Measurements from ENCODE around the gene CAGE1. TPM values are rescaled to one million over a fixed set of nuclear protein-coding genes. Genes with fewer than 3 reads are reported as not detected.

The CAGE1 gene
- total and polyA plus RNA-seq, 4 experiments from 2014 or later = 0.05 to 0.33 (median 0.17) TPM; not detected in 1

DNA sequence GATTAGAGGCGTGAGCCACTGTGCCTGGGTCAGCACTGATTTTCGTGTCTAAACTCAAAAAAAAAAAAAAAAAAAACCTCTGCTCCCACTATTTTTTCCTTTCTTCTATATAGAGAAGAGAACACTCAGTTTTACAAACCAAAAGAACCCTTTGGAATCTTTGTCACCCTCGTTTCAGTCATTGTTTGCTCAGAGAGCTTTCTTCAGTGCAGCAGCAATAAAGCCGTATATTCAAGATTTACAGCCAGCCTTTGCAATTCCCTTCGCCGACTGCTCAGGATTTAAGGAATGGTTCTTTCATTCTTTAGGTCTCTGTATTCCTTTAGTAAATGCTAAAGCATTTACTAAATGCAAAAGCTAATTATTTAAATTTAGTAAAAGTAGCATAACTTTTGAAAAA, 20.2 kb upstream of the CAGE1 start:
- CTCF ChIA-PET (ENCODE audit: partially characterized antibody) = no interaction called here
- Mint-ChIP-seq H3K27me3 (no peaks in the 10 kb centered on the region), H3K4me3 (no peak overlapping the region), H3K4me1 (no peaks in the 10 kb centered on the region), H3K9me3 (no peaks in the 10 kb centered on the region), H3K27ac (no peak overlapping the region), H3K36me3 (peaks cover 65 to 70% of the 10 kb centered on the region in 2 donors)
- POLR2A ChIA-PET (ENCODE audit: partially characterized antibody) = no interaction called here
- no peaks in the 10 kb centered on the region for H3K9me3 ChIP-seq (ENCODE audit: control insufficient read depth in 1 of 2, low read length in 2 of 2)
- H3K27me3 ChIP-seq (ENCODE audit: insufficient read depth, low read length) = no peaks in the 10 kb centered on the region
- no peak overlapping the region for H3K4me3 ChIP-seq (ENCODE audit: low read length in 2 of 2)
- peaks cover 68% of the 10 kb centered on the region for H3K36me3 ChIP-seq (ENCODE audit: insufficient read depth, low read length)
- DNase-seq = no peak
- no peak overlapping the region for H3K27ac ChIP-seq (ENCODE audit: low read depth, low read length)
- intact Hi-C loops (cut with micrococcal nuclease) = no loop called here
- no peaks in the 10 kb centered on the region for H3K4me1 ChIP-seq (ENCODE audit: insufficient read depth, low read length)

DNA sequence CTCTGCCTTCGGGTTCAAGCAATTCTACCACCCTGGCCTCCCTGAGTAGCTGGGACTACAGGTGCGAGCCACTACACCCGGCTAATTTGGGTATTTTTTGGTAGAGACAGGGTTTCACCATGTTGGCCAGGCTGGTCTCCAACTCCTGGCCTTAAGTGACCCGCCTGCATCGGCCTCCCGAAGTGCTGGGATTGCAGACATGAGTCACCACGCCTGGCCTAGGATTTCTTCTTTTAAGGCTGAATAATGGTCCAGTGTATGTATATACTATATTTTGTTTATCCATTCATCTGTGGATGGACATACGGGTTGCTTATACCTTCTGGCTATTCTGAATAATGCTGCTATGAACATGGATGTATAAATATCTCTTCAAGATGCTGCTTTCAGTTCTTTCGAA, 17.2 kb upstream of the CAGE1 start:
- Mint-ChIP-seq H3K4me3 (no peak overlapping the region), H3K9me3 (no peaks in the 10 kb centered on the region), H3K36me3 (peaks cover 74 to 78% of the 10 kb centered on the region in 2 donors), H3K27ac (peak overlapping the region in 1 of 7 donors; percentile 41), H3K4me1 (no peaks in the 10 kb centered on the region), H3K27me3 (no peaks in the 10 kb centered on the region)
- Histone ChIP-seq H3K36me3 (ENCODE audit: insufficient read depth, low read length) (peaks cover 71% of the 10 kb centered on the region), H3K9me3 (ENCODE audit: control insufficient read depth in 1 of 2, low read length in 2 of 2) (no peaks in the 10 kb centered on the region), H3K27me3 (ENCODE audit: insufficient read depth, low read length) (no peaks in the 10 kb centered on the region), H3K4me1 (ENCODE audit: insufficient read depth, low read length) (no peaks in the 10 kb centered on the region), H3K27ac (ENCODE audit: low read depth, low read length) (no peak overlapping the region), H3K4me3 (ENCODE audit: low read length in 2 of 2) (no peak overlapping the region)
- DNase-seq = no peak
- ChIA-PET POLR2A (ENCODE audit: partially characterized antibody) (no interaction called here), CTCF (ENCODE audit: partially characterized antibody) (no interaction called here)
- intact Hi-C loops (cut with micrococcal nuclease) = no loop called here

DNA sequence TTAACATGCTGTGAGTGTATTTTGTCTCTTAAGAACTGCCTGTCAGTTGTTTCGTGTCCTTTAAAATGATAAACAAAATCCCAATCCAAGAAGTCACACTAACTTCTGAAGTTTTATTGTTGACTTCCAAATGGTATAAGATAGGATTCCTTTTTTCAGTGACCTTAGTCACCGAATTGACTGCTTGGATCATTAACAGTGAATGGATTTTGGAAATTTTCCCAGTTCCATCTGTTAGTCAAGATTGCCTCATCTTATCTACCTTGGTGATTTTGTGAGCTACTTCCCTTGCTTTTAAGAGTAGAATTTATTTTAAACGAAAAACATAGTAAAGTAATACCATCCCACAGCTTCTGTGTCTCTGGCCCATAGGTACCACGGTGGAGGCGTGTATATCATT, 15.0 kb upstream of the CAGE1 start:
- Mint-ChIP-seq H3K9me3 (no peaks in the 10 kb centered on the region), H3K36me3 (peaks cover 72 to 73% of the 10 kb centered on the region in 2 donors), H3K27me3 (no peaks in the 10 kb centered on the region), H3K27ac (no peak overlapping the region), H3K4me3 (no peak overlapping the region), H3K4me1 (peaks cover 0 to under 1% (median 0%) of the 10 kb centered on the region in 4 donors)
- H3K4me1 ChIP-seq (ENCODE audit: insufficient read depth, low read length) = no peaks in the 10 kb centered on the region
- H3K36me3 ChIP-seq (ENCODE audit: insufficient read depth, low read length) = peaks cover 66% of the 10 kb centered on the region
- ChIA-PET CTCF (ENCODE audit: partially characterized antibody) (interaction anchor here (1.0 kb wide), 1 partner anchor 125 kb away, joined by 3 read pairs; no protein-coding TSS in a partner anchor), POLR2A (ENCODE audit: partially characterized antibody) (no interaction called here)
- H3K27ac ChIP-seq (ENCODE audit: low read depth, low read length) = no peak overlapping the region
- no peaks in the 10 kb centered on the region for H3K9me3 ChIP-seq (ENCODE audit: control insufficient read depth in 1 of 2, low read length in 2 of 2)
- intact Hi-C loops (cut with micrococcal nuclease) = no loop called here
- no peak overlapping the region for H3K4me3 ChIP-seq (ENCODE audit: low read length in 2 of 2)
- DNase-seq = no peak
- no peaks in the 10 kb centered on the region for H3K27me3 ChIP-seq (ENCODE audit: insufficient read depth, low read length)

DNA sequence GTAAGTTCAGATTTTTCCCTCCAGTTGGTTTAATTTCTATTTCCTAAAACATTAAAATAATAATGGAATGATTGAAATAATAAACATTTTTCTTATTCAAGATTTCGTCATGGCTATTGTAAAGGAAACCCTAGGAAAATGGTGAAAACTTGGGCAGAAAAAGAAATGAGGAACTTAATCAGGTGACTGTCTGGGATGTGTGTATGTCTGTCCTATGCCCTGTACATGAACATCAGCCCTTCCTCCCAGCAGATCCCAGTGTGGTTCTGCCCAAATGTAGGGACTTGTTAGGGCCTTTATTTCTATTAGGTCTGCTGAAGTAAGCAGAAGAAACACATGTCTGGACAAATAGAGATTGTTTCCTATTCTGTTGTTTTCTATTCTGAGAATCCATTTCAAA, 13.2 kb upstream of the CAGE1 start:
- ChIA-PET CTCF (ENCODE audit: partially characterized antibody) (no interaction called here), POLR2A (ENCODE audit: partially characterized antibody) (no interaction called here)
- intact Hi-C loops (cut with micrococcal nuclease) = no loop called here
- Histone ChIP-seq H3K4me3 (ENCODE audit: low read length in 2 of 2) (no peak overlapping the region), H3K9me3 (ENCODE audit: control insufficient read depth in 1 of 2, low read length in 2 of 2) (no peaks in the 10 kb centered on the region), H3K27ac (ENCODE audit: low read depth, low read length) (no peak overlapping the region), H3K27me3 (ENCODE audit: insufficient read depth, low read length) (no peaks in the 10 kb centered on the region), H3K36me3 (ENCODE audit: insufficient read depth, low read length) (peaks cover 59% of the 10 kb centered on the region), H3K4me1 (ENCODE audit: insufficient read depth, low read length) (no peaks in the 10 kb centered on the region)
- Mint-ChIP-seq H3K4me1 (peaks cover 0 to 3% (median 0%) of the 10 kb centered on the region in 4 donors), H3K4me3 (no peak overlapping the region), H3K9me3 (no peaks in the 10 kb centered on the region), H3K36me3 (peaks cover 72 to 85% of the 10 kb centered on the region in 2 donors), H3K27ac (peak overlapping the region in 1 of 7 donors; percentile 35), H3K27me3 (no peaks in the 10 kb centered on the region)
- DNase-seq = no peak

DNA sequence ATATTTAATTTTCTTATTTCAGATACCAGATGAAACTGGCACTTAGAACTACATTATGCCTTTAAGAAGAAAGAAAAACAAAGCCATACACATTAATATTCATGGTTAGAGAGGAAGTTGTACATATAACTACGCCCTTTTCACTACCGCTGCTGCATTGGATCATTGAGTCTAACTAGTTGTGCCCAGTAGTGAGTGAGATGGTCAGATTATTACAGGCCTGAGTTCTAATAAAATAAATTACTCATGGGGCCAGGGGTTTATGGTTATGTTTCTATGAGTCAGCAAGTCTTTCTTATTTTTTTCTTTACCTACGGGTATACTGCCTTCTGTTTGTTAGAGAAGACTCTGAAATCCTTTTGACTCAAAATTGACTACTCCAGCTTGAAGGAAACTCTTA, 11.5 kb upstream of the CAGE1 start:
- no peaks in the 10 kb centered on the region for H3K9me3 Mint-ChIP-seq
- no peaks in the 10 kb centered on the region for H3K27me3 Mint-ChIP-seq
- Histone ChIP-seq H3K4me1 (ENCODE audit: insufficient read depth, low read length) (no peaks in the 10 kb centered on the region), H3K27me3 (ENCODE audit: insufficient read depth, low read length) (no peaks in the 10 kb centered on the region), H3K27ac (ENCODE audit: low read depth, low read length) (no peak overlapping the region), H3K36me3 (ENCODE audit: insufficient read depth, low read length) (peaks cover 46% of the 10 kb centered on the region), H3K4me3 (ENCODE audit: low read length in 2 of 2) (no peak overlapping the region), H3K9me3 (ENCODE audit: control insufficient read depth in 1 of 2, low read length in 2 of 2) (no peaks in the 10 kb centered on the region)
- peaks cover 58 to 81% of the 10 kb centered on the region in 2 donors for H3K36me3 Mint-ChIP-seq
- no peak overlapping the region for H3K4me3 Mint-ChIP-seq
- no peak for DNase-seq
- no peak overlapping the region for H3K27ac Mint-ChIP-seq
- intact Hi-C loops (cut with micrococcal nuclease) = no loop called here
- H3K4me1 Mint-ChIP-seq = peaks cover 0 to 3% (median 0%) of the 10 kb centered on the region in 4 donors
- CTCF ChIA-PET (ENCODE audit: partially characterized antibody) = no interaction called here
- POLR2A ChIA-PET (ENCODE audit: partially characterized antibody) = interaction anchor here (0.7 to 2.3 kb wide), 2 partner anchors 8 to 11 kb away, joined by 3 to 9 read pairs; partner anchors contain the start of genes CAGE1 and RIOK1

DNA sequence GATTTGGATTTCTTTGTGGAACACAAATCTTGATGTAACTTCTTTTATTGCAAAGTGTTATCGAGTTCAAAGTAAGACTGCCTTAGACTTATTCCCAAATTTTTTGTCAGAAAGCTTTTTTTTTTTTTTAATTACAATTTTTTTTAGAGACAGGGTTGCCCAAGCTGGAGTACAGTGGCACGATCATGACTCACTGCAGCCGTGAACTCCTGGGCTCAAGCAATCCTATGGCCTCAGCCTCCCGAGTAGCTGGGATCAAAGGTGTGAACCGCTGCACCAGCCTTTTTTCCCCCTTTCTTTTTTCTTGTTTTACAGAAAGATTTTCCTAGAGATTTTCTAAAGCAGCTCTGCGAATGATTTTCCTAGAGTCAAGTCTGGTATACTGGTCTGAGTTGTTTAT, 2.9 kb upstream of the CAGE1 start:
- Mint-ChIP-seq H3K4me3 (peak overlapping the region in 7 of 8 donors; percentile 12 to 47 (median 28)), H3K4me1 (peaks cover 32 to 51% (median 42%) of the 10 kb centered on the region in 4 donors), H3K9me3 (no peaks in the 10 kb centered on the region), H3K36me3 (peaks cover 20 to 45% of the 10 kb centered on the region in 2 donors), H3K27ac (peak overlapping the region in 5 of 7 donors; percentile 13 to 83 (median 72)), H3K27me3 (no peaks in the 10 kb centered on the region)
- no peak overlapping the region for H3K4me3 ChIP-seq (ENCODE audit: low read length in 2 of 2)
- H3K27ac ChIP-seq (ENCODE audit: low read depth, low read length) = no peak overlapping the region
- H3K9me3 ChIP-seq (ENCODE audit: control insufficient read depth in 1 of 2, low read length in 2 of 2) = no peaks in the 10 kb centered on the region
- peaks cover 30% of the 10 kb centered on the region for H3K4me1 ChIP-seq (ENCODE audit: insufficient read depth, low read length)
- POLR2A ChIA-PET (ENCODE audit: partially characterized antibody) = interaction anchor here (0.9 kb wide), 1 partner anchor 9 kb away, joined by 3 read pairs; no protein-coding TSS in a partner anchor
- CTCF ChIA-PET (ENCODE audit: partially characterized antibody) = interaction anchor here (4.2 kb wide), 1 partner anchor 116 kb away, joined by 27 read pairs; no protein-coding TSS in a partner anchor
- H3K36me3 ChIP-seq (ENCODE audit: insufficient read depth, low read length) = peaks cover 8% of the 10 kb centered on the region
- intact Hi-C loops (cut with micrococcal nuclease) = loop anchor here (10.0 kb wide), 1 partner anchor 1042 kb away; the partner anchor contains the start of gene SLC35B3
- no peaks in the 10 kb centered on the region for H3K27me3 ChIP-seq (ENCODE audit: insufficient read depth, low read length)
- DNase-seq = no peak

DNA sequence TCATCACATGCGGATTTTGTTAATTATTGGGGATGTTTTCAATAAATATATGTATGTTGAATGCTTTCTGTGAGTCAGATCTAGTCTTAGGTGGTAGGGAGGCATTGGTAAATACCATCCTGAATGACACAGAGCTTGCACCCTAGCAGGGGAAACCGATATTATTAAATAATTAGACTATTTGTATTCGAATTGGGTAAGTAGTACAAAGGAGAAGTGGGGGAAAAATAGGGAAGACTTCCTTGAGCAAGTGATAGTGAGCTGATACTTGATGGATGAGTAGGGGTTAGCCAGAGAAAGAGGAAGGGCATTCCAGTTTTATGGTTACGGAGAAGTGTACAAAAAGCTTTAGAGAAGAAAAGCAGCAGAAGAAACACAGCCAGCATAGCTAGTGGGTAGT, 1.6 kb upstream of the CAGE1 start:
- Histone ChIP-seq H3K9me3 (ENCODE audit: control insufficient read depth in 1 of 2, low read length in 2 of 2) (no peaks in the 10 kb centered on the region), H3K4me1 (ENCODE audit: insufficient read depth, low read length) (peaks cover 30% of the 10 kb centered on the region), H3K36me3 (ENCODE audit: insufficient read depth, low read length) (peaks cover 7% of the 10 kb centered on the region), H3K4me3 (ENCODE audit: low read length in 2 of 2) (peak overlapping the region in 1 of 2 donors; percentile 91), H3K27ac (ENCODE audit: low read depth, low read length) (no peak overlapping the region), H3K27me3 (ENCODE audit: insufficient read depth, low read length) (no peaks in the 10 kb centered on the region)
- DNase-seq = no peak
- intact Hi-C loops (cut with micrococcal nuclease) = loop anchor here (10.0 kb wide), 1 partner anchor 1044 kb away; the partner anchor contains the start of gene SLC35B3
- Mint-ChIP-seq H3K4me1 (peaks cover 32 to 51% (median 42%) of the 10 kb centered on the region in 4 donors), H3K27me3 (no peaks in the 10 kb centered on the region), H3K27ac (peak overlapping the region in 6 of 7 donors; percentile 72 to 100 (median 100)), H3K9me3 (no peaks in the 10 kb centered on the region), H3K36me3 (peaks cover 20 to 39% of the 10 kb centered on the region in 2 donors), H3K4me3 (peak overlapping the region in 7 of 8 donors; percentile 92 to 96 (median 94))
- ChIA-PET CTCF (ENCODE audit: partially characterized antibody) (interaction anchor here (4.2 kb wide), 1 partner anchor 115 kb away, joined by 27 read pairs; no protein-coding TSS in a partner anchor), POLR2A (ENCODE audit: partially characterized antibody) (interaction anchor here (1.8 to 2.3 kb wide), 2 partner anchors 87 to 199 kb away, joined by 4 to 8 read pairs; partner anchors contain the start of gene SNRNP48)

All from CD4-positive, alpha-beta memory T cell (primary cell).